HL-60/S4 treated with phorbol 12-myristate 13-acetate at 8.2 ng/mL for 4 days and 3 days (cell line): ENCODE results near the gene SBF1.
"Not testable (repeated sequence)": the region's sequence is repeated elsewhere in the genome, so short reads cannot be mapped to it uniquely, and the experiment has no call there.

Experiments
- in situ Hi-C: fragments of 300-500 bp; cut with MboI; formaldehyde crosslinking; loops from 2 replicates; pipeline ENCODE4 v1.15.0; 2022; ENCODE audit warnings: low sequenced_read_pairs

SBF1 gene

GRCh38 chr22:50400406-50400805 is 74.4 kb downstream of the SBF1 start:
- in situ Hi-C loops: no loop called here

- in situ Hi-C loops: no loop called here
Measured at GRCh38 chr22:50399751-50400331, 75.0 kb downstream of the SBF1 start.

DNA sequence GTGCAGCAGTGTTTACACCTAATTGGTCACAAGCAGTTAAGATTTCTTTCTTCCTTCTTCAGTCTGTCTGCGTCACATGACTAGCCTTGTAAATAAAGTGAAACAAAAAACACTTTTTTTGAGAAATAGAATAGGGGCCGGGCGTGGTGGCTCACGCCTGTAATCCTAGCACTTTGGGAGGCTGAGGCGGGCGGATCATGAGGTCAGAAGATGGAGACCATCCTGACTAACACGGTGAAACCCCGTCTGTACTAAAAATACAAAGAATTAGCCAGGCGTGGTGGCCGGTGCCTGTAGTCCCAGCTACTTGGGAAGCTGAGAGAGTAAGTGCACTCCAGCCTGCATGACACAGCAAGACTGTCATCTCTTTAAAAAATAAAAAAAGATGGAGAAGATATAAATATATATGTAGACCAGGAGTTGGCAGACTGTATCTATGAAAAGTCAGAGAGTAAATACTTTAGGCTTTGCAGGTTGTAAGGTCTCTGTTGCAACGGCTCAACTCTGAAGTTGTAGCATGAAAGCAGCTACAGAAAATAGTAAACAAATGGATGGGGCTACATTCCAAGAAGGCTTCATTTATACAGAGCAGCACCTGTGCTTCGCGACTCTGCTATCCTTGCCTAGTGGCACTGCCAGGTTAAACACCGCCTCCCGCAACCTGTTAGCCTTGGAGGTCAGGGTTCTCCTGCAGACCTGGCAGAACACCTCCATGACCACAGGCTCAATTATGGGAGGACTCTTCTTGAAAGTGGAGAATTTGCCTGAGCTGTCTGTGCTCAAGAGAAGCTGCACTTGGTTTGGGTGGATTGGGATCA is 75.8 kb downstream of the SBF1 start:
- in situ Hi-C loops: no loop called here

DNA sequence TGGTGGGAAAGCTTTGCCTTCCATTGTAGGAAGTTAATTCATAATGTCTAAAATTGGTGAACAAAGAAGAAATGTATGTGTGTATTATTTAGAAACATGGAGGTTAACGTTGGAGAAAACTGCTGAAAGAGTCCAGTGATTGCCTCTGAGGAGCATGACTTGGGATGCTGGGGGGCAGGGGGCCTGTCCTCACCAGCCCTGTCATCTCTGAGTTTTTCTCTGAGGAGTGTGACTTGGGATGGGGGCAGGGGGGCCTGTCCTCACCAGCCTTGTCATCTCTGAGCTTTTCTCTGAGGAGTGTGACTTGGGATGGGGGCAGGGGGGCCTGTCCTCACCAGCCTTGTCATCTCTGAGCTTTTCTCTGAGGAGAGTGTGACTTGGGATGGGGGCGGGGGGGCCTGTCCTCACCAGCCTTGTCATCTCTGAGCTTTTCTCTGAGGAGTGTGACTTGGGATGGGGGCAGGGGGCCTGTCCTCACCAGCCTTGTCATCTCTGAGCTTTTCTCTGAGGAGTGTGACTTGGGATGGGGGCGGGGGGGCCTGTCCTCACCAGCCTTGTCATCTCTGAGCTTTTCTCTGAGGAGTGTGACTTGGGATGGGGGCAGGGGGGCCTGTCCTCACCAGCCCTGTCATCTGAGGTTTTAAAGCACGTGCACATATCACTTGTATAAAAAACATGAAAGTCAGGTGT is 77.3 kb downstream of the SBF1 start:
- in situ Hi-C loops: not testable (repeated sequence)

DNA sequence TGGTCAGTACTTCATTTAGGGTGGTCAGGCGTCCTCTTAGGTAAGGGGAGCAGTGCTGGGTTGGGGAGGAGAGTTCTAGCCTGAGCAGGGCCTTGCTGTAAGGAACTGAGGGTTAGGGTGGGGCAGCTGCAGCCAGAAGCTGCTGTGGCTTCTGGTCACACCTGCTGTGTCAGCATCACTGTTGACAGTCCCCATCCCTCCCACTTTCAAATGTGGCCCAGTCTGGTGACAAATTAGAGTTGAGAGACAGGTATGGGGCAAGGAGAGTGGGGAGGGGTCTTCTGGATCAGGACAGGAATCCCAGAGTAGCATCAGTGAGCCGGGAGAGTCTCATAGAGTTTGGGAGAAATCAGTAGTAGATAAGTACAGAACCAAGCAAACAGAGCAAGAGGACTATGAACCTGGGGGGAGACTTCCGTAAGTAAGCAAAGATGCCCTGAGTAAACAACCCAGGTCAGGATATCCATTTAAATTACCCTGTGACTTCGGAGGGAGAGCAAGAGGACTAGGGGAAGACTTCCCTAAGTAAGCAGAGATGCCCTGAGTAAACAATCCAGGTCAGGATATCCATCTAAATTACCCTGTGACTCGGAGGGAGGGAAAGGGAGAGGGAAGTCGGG is 78.0 kb downstream of the SBF1 start:
- in situ Hi-C loops: no loop called here
